Measurements from ENCODE around the gene KRR1.

GRCh38 chr12:75446857-75447256, 64.6 kb downstream of the KRR1 start:
- TF ChIP-seq CTCF (IDR thresholded peaks at IDR 0.05; ENCODE audit: insufficient read depth, low read length, poor library complexity, severe bottlenecking) (no peak), EZH2phosphoT487 (conservative IDR thresholded peaks at IDR 0.05; ENCODE audit: low read length) (no peak)

Measured in SU-DHL-6 (cell line).